Stimulated activated CD4-positive, alpha-beta T cell treated with anti-CD3 and anti-CD28 coated beads, Interleukin-1b, Interleukin-23, amount 100 ng/mL, for 24 hours (primary cell): ENCODE measurements around the gene ERFE.
"Not testable (repeated sequence)": the region's sequence is repeated elsewhere in the genome, so short reads cannot be mapped to it uniquely, and the experiment has no call there.

ENCODE experiments used
- DNase-seq, 4 experiments: peaks; one replicate each; pipeline ENCODE4 v3.0.0-alpha.2; 2020; ENCODE audit warnings: low read depth in 4 of 4, low spot score in 1 of 4

Gene ERFE

GRCh38 chr2:238158509-238159070 lies at the start of gene ERFE:
Gene ERFE (plus strand): TSS chr2:238158970. CDS start chr2:238159008, 38 bp downstream.
- DNase-seq = peak; percentile 23 to 40 (median 31)

- no peak for DNase-seq
These were observed 45.2 kb upstream of the ERFE start for GRCh38 chr2:238113611-238114010.

GRCh38 chr2:238114331-238114841 lies 44.4 kb upstream of the ERFE start:
- DNase-seq = no peak

GRCh38 chr2:238114851-238115660 lies 43.7 kb upstream of the ERFE start:
- no peak for DNase-seq

DNA sequence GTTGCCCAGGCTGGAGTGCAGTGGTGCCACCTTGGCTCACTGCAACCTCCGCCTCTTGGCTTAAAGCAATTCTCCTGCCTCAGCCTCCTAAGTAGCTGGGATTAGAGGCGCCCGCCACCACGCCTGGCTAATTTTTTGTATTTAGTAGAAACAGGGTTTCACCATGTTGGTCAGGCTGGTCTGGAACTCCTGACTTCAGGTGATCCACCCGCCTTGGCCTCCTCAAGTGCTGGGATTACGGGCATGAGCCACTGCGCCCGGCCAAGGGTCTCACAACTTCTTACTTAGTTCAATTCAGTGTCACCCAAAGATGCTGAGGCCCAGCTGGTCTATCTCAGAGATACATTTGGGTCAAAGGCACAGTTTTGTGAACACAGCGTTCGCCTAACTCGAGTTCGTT lies 43.1 kb upstream of the ERFE start:
- not testable (repeated sequence) for DNase-seq

- DNase-seq = no peak
These were observed 42.2 kb upstream of the ERFE start for GRCh38 chr2:238116298-238117198.

DNA sequence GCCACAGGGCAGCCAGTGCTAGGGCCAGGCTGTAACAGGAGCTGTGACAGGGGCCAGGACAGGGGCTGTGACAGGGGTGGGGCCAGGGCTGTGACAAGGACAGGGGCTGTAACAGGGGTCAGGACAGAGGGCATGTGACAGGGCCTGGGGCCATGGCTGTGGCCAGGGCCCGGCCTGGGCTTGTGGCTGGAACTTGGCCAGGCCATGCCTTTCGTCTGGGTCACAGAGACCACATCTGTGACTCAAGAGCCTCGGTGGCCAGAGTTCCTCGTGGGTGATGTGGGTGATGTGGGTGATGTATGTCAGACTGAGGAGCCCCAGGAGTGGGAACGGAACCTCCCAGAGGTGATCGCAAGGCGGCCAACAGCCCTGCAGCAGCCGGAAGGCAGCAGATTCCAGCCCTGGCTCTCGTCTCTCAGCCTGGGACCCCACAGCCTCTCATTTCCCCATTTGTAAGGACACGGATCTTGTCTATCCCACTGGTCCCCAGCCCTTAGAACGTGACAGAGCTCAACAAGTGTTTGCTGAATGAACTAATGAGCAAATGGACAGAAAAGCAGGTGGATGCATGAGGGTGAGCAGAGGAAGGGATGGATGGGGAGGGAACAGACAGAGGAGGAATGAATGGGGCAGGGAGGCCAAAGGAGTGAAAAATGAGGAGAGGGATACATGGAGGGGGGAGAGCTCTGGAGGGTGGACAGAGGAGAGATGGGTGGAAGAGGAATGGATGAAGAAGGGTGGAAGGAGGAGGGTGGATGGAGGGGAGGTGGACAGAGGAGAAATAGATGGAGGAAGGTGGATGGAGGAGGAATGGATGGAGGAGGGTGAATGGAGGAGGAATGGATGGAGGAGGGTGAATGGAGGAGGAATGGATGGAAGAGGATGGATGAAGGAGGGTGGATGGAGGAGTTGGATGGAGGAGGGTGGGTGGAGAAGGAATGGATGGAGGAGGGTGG lies 41.3 kb upstream of the ERFE start:
- DNase-seq = no peak

- no peak for DNase-seq
These were observed 38.9 kb upstream of the ERFE start for GRCh38 chr2:238119756-238120462.

GRCh38 chr2:238120463-238121298 lies 38.1 kb upstream of the ERFE start:
- no peak for DNase-seq

DNA sequence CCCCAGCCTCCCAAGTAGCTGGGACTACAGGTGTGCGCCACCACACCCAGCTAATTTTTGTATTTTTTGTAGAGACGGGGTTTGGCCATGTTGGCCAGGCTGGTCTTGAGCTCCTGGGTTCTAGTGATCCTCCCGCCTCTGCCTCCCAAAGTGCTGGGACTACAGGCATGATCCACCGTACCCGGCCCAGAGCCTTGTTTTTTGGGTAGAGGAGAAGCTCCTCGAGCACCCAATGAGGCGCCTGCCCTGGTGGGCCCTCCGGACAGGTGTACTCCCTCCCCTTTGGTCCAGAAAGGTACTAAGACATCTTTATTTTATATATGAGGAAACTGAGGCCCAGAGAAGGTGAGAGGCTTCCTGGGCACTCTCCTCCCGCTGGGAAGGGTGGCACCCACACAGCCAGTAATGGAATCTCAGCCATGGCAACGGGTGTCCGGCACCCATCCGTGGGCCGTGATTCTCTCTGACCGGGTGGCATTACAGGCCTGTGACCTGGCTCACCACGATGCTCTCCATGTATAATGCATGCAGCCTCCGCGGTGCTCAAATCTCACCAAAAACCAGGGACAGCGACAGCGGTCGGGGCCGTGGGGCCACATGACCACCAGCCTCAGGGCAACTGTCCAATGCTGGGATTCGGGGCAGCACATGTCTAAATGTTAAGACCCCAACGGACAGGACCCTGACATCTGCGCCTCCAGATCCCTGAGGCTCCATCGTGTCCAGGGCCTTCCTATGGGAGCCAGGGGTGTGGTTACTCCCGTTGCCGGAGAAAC lies 37.1 kb upstream of the ERFE start:
- DNase-seq = no peak

DNA sequence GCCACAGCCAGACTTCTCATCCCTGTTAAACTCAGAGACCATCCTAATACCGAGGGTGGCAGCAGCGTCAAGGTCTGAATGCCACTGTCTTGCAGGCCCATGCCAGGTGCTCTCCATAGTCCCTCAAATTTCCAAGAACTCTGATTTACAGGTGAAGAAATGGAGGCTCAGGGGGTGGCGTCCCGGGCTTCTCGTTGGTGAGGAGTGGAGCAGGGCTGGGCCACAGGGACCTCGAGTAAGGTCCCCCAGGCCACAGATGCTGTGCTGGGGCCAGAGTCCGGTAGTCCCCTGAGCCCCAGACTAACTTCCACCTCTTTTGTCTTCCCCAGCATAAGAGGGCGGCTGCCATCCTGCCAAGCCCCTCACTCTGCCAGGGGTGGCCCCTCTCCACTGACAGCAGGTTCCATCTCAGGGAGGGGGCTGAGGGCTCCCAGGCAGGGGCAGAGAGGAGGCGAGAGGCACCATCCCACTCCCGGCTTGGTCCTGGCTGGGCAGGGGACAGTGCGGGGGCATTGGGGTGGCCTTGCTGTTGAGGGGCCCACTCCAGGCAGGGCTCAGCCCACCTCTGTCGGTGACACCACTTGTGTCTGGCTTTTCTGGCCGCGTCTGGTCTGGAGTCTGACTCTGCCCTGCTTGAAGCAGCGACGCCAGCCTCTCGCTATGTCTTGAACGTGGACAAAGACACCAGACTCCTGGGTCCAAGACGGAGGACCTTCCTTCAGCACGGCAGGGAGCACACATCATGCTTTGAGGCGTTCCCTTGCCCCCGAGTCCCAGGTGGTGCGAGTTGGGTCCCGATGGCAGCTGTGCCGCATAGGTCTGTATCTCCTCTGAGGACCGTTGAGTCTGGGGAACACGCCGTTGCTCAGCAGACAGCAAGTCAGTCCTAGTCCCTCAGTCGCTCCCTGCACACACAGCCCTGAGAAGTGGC lies 36.2 kb upstream of the ERFE start:
- DNase-seq = no peak

DNA sequence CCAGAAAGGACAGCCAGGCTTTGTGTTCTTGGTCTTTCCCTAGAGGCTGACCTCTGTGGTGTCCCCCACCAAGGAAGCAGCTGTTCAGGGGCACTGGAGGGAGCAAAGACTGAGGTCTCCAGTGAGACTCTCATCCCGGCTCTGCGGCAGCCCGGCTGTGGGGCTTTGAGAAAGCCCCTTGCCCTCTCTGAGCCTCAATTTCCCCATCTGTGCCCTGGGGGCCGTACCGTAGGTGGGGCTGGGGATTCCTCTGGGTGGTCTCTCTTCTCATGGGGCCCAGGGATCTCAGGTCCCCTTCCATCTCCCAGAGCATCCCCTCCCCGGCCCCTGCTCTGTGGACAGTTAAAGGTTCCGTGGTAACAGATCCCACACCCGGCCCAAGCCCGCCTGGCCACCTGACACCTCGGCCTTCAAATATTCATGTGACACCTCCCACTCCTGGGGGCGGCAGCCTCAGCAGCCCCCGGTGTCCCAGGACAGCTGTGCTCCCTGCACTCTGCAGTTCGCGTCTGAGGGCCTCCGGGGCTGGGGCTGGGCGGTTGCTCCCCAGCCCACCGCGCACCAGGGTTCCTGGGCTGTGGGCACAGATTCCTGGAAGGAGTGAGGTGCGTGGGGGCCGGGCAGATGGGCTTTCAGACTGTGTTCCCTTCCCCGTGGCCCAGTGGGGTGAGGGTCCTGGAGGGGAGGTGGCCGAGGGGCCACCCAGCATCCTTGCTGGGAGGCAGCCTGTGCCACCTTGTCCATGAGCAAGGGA lies 35.4 kb upstream of the ERFE start:
- no peak for DNase-seq

- no peak for DNase-seq
These were observed 34.7 kb upstream of the ERFE start for GRCh38 chr2:238123991-238124470.

- no peak for DNase-seq
These were observed 34.2 kb upstream of the ERFE start for GRCh38 chr2:238124488-238125126.

- DNase-seq = no peak
These were observed 33.5 kb upstream of the ERFE start for GRCh38 chr2:238125127-238125885.
